Amygdala (tissue), 56 donors: Measurements from ENCODE around the gene TMEM50A.
"Not testable (repeated sequence)": the region's sequence is repeated elsewhere in the genome, so short reads cannot be mapped to it uniquely, and the experiment has no call there.

Experiments
- DNase-seq, 56 donors: peaks; one replicate each; lab custom pipeline; 2025; lab: John Stamatoyannopoulos, UW

Gene TMEM50A

DNA sequence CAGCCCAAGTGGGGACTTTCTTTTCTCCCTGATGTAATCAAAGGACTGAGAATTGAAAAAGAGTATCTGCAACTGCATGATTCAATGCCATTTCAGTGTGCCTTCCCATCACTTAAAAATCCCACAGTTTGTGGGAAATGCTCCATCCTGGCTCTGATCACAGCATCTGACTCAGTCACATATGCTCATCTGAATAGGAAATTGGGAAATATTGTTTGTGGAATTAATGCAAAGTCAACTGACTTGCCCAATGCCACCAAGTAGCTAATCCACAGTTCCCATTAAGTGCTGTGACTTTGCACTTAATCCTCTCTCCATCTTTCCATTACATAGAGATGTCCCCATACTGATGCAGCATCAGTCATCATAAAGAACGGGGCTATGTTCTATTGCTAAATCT, 45.0 kb downstream of the TMEM50A start:
- DNase-seq = not testable (repeated sequence)

DNA sequence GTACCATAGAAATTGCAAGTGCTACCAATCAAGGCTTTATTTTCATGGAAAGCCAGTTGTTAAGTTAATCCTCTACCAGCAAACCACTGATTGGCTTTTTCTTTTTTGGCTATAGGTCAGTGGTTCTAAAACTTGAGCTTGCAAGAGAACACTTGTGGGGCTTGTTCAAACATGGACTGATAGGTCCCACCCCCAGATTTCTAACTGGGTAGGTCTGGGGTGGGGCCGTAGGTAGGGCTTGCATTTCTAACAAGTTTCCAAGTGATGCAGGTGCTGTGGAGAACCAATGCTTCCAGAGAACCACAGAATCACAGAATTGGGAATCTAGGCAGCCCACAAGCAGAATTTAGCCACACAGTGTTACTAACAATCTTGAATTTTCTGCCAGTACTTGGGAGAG, 45.7 kb downstream of the TMEM50A start:
- DNase-seq = not testable (repeated sequence)

- DNase-seq = not testable (repeated sequence)
These were observed 49.0 kb downstream of the TMEM50A start for GRCh38 chr1:25387096-25387495.

GRCh38 chr1:25388691-25389090, 50.6 kb downstream of the TMEM50A start:
- DNase-seq = not testable (repeated sequence)

GRCh38 chr1:25389721-25390120, 51.6 kb downstream of the TMEM50A start:
- not testable (repeated sequence) for DNase-seq

- no peak for DNase-seq
These were observed 54.7 kb downstream of the TMEM50A start for GRCh38 chr1:25392841-25393240.

DNA sequence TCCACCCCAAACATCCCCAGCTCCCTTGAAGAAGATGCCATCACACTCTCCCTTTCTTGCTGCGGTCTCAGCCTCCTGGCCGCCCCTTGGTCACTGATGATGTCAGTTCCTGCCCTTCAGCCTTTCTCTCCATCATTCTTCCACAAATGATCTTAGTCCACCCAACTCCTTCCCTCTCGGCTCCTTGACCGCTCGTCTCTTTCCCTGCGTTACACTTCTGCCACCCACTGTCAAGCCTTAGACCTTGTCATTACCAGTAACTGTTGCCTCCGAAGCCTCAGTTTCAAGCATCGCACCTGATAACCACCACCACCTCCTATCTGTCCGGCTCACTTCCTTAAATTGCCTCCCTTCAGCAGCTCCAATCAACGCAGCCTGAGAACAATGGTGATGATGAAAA, 59.4 kb downstream of the TMEM50A start:
- not testable (repeated sequence) for DNase-seq

DNA sequence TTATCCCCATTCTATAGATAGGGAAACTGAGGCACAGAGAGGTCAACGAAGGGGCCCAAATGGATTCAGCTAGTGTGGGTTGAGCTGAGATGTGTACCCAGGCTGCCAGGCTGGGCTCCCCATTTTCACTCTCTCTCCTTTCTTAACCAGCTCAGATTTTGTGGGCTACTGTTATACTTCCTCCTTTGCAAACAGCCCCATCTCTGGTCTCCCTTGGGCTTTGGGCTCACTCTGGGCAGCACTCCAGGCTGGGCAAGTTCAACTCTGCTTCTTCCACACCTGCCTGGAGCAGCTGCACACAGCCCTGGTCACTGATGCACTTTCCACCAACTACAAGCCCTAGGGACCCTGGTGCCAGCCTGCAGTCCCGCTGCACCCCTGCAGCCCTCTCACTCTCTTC, 59.9 kb downstream of the TMEM50A start:
- DNase-seq = not testable (repeated sequence)

- peak in 17 of 56 donors; percentile 1 to 41 (median 6) for DNase-seq
These were observed 65.0 kb downstream of the TMEM50A start for GRCh38 chr1:25402947-25403803.

- not testable (repeated sequence) for DNase-seq
These were observed 67.7 kb downstream of the TMEM50A start for GRCh38 chr1:25405731-25406305.

GRCh38 chr1:25409641-25410427, 71.7 kb downstream of the TMEM50A start:
- not testable (repeated sequence) for DNase-seq
